Neural crest cell (in vitro differentiated cells): ENCODE measurements around the gene CENPM. TPM values are rescaled to one million over a fixed set of nuclear protein-coding genes. Genes with fewer than 3 reads are reported as not detected.

Experiments
- DNase-seq: peaks from one replicate; pipeline ENCODE4 v3.0.0; 2021; ENCODE audit warnings: low read depth, mixed read lengths, low spot score
- H3K27ac Mint-ChIP-seq: one replicate; pipeline ENCODE4 v1.8.0; 2021; ENCODE audit warnings: mild to moderate bottlenecking, mixed read lengths; ENCODE audit not compliant: unreplicated experiment
- H3K27me3 Mint-ChIP-seq: 2 replicates; pipeline ENCODE4 v1.8.0; 2021; ENCODE audit warnings: low read depth, mild to moderate bottlenecking, mixed read lengths
- H3K36me3 Mint-ChIP-seq: 2 replicates; pipeline ENCODE4 v1.8.0; 2021; ENCODE audit warnings: low read depth, mild to moderate bottlenecking, mixed read lengths
- H3K4me1 Mint-ChIP-seq: 2 replicates; pipeline ENCODE4 v1.8.0; 2021; ENCODE audit warnings: mixed read lengths
- H3K4me3 Mint-ChIP-seq: one replicate; pipeline ENCODE4 v1.8.0; 2021; ENCODE audit warnings: mild to moderate bottlenecking, mixed read lengths
- H3K9me3 Mint-ChIP-seq: 2 replicates; pipeline ENCODE4 v1.8.0; 2021; ENCODE audit warnings: mixed read lengths
- total RNA-seq: library from RNA; stranded (reverse); gene quantifications from 2 replicates; pipeline ENCODE4 v1.2.1, GENCODE V29; 2021
- TF ChIP-seq, protein P1 (sequence below): fragments of 200-600 bp; sonication (generic); conservative IDR thresholded peaks from 2 replicates; pipeline ENCODE4 v1.5.0; 2021; ENCODE audit warnings: antibody characterized with exemption, mild to moderate bottlenecking

The CENPM gene
- total RNA-seq, 1 donor from 2014 or later = 48.9 TPM

DNA sequence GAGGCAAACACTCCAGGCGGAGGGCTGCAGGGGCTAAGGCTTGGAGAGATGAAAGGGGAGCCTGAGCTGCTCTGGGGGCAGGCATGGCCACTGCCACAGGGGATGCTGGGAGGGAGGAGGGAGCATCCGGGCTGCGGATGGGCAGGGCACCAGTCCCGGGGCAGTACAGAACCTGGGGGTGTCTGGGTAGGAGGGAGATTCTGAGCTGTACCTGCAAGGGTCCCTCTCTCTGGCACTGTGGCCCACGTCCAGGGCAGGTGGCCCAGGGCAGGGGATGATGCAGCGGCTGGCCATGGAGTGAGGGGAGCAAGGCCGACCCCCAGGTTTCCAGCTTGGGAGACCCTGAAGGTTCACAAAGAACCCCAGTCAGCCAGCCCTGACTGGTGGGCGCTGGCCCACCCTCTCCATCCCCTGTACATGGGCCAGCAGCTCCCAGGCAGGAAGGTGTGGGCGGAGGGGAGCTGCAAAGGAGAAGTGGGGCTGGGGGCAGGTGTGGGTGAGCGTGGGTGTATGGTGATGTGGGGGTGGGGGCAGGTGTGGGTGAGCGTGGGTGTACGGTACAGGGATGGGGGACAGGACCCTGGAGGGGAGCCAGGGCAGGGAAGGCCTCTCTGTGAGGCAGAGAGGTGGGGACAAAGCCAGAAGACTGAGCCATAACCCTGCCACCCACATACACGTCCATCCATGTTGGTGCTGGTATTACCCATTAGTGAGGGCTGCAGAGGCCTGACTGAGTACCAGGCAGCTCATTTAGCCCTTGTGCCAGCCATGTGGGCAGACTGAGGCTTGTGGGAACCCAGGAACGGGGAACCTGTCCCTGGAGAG, 18.1 kb downstream of the CENPM start:
- no peaks in the 10 kb centered on the region for H3K36me3 Mint-ChIP-seq
- no peak overlapping the region for H3K27ac Mint-ChIP-seq
- peaks cover 20% of the 10 kb centered on the region for H3K4me1 Mint-ChIP-seq
- TF ChIP-seq, protein P1, sequence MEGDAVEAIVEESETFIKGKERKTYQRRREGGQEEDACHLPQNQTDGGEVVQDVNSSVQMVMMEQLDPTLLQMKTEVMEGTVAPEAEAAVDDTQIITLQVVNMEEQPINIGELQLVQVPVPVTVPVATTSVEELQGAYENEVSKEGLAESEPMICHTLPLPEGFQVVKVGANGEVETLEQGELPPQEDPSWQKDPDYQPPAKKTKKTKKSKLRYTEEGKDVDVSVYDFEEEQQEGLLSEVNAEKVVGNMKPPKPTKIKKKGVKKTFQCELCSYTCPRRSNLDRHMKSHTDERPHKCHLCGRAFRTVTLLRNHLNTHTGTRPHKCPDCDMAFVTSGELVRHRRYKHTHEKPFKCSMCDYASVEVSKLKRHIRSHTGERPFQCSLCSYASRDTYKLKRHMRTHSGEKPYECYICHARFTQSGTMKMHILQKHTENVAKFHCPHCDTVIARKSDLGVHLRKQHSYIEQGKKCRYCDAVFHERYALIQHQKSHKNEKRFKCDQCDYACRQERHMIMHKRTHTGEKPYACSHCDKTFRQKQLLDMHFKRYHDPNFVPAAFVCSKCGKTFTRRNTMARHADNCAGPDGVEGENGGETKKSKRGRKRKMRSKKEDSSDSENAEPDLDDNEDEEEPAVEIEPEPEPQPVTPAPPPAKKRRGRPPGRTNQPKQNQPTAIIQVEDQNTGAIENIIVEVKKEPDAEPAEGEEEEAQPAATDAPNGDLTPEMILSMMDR = no peak
- peaks cover 45% of the 10 kb centered on the region for H3K27me3 Mint-ChIP-seq
- no peaks in the 10 kb centered on the region for H3K9me3 Mint-ChIP-seq
- no peak for DNase-seq
- peak overlapping the region; percentile 83 for H3K4me3 Mint-ChIP-seq

DNA sequence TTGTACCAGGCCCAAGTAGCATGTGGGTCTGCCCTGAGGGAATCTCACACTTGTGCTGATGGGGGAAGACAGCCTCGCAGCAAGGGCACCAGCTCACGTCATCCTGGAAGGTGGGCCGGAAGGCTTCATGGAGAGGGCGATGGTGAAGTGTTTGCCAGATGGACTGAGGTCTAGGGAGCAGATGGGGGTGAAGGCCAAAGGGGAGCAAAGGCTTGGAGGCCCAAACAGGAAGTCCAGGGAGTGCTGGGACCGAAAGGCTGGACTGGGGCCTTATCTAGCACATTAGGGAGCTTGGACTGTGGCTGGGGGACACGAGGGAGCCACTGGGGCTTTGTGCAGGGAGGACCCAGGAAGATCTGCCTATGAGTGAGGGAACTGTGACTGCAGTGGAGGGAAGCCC, 19.1 kb downstream of the CENPM start:
- peak overlapping the region; percentile 83 for H3K4me3 Mint-ChIP-seq
- TF ChIP-seq, protein P1 = no peak
- no peaks in the 10 kb centered on the region for H3K9me3 Mint-ChIP-seq
- peaks cover 54% of the 10 kb centered on the region for H3K27me3 Mint-ChIP-seq
- H3K4me1 Mint-ChIP-seq = peaks cover 20% of the 10 kb centered on the region
- peak overlapping the region; percentile 78 for H3K27ac Mint-ChIP-seq
- H3K36me3 Mint-ChIP-seq = no peaks in the 10 kb centered on the region
- DNase-seq = no peak

DNA sequence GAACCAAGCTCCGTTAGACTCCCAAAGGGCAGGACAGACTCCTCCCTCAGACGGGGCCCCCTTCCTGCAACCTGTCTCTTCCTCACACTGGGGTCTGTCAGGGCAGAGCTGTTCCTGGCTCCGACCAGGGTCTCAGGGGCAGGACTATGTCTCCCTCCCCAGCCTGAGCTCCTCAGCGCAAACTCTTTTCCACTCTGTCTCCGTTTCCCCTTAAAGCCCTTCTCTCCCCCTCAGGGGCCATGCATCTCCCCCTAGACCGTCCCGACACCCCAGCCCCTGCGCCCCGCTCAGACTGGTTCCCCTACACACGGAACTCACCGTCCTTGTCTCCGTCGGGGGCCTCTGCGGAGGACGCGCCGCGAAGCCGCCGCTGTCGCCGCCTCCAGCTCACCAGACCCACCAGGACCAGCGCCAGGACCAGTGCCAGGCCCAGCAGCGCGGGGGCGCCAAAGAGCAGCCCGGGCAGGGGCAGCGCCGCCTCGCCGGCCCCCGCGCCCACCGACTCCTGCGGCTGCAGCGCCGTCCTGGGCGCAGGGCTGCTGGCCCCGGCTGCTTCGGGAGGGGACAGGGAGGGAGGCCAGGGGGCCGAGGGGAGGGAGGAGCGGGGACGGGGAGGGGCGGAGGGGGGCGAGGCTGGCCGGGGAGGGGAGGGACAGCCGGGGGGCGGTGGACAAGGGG, 21.0 kb downstream of the CENPM start:
- no peak overlapping the region for H3K27ac Mint-ChIP-seq
- H3K27me3 Mint-ChIP-seq = peaks cover 67% of the 10 kb centered on the region
- peak overlapping the region; percentile 65 for H3K4me3 Mint-ChIP-seq
- DNase-seq = peak; percentile 61
- H3K4me1 Mint-ChIP-seq = peaks cover 20% of the 10 kb centered on the region
- TF ChIP-seq, protein P1 = peak; percentile 73
- no peaks in the 10 kb centered on the region for H3K9me3 Mint-ChIP-seq
- no peaks in the 10 kb centered on the region for H3K36me3 Mint-ChIP-seq

DNA sequence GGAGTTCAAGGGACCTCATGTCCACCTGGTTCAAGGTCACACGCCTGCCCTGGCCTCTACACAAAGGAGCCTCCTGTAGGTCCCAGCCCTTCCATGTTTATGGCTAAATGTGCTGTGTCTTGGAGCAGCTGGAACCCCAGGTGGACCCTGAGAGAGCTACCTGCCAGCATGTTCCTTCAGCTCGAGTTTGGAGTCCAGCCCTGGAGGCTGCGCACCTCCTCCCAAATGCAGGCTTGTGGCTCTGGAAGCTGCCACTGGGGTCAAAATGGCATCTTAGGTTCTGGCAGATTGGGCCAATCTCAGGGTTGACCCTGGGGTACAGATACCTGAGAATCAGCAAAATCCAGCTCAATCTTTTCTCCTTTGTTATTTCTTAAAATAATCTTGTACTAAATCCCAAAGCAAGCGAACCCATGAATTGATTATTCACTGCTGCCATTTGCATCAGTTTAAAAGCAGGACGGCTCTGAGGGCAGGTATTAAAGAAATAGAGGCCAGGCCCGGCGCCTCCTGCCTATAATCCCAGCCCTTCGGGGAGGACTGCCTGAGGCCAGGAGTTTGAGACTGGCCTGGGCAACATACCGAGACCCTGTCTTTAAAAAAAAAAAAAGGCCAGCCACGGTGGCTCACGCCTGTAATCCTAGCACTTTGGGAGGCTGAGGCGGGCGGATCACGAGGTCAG, 23.2 kb downstream of the CENPM start:
- Mint-ChIP-seq H3K36me3 (no peaks in the 10 kb centered on the region), H3K9me3 (no peaks in the 10 kb centered on the region), H3K27ac (no peak overlapping the region), H3K4me1 (peaks cover 14% of the 10 kb centered on the region), H3K4me3 (peak overlapping the region; percentile 59), H3K27me3 (peaks cover 74% of the 10 kb centered on the region)
- DNase-seq = no peak
- TF ChIP-seq, protein P1 = no peak

DNA sequence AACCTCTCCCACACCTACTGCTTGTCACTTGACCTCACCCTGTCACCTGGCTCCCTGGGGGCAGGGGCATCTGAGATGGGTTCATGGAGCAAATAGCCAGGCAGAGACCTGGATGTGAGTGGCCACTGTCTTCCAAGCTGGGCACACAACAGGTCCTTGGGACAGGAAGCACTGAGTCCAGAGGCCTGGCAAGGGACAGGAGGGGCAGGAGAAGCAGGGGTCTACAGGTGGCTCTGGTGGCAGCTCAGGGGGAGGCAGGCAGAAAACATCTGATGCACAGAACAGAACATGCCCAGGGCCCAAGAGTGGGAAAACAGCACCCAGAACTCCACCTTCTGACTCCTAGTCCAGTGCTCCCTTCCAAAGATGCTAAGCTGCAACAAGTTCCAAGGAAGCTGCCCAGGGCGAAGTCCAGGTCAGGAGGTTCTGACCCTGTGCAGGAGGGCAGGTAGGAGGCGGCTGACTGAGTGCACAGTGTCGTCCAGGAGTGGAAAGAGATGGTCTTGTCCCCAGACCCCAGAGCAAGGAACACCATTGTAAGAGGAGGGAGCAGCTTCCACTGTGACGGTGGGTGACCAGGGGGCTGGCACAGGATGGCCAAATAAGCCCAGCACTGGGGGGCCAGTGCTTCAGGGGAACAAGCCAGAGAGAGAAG, 23.9 kb downstream of the CENPM start:
- Mint-ChIP-seq H3K27ac (no peak overlapping the region), H3K27me3 (peaks cover 77% of the 10 kb centered on the region), H3K9me3 (no peaks in the 10 kb centered on the region), H3K4me3 (no peak overlapping the region), H3K36me3 (no peaks in the 10 kb centered on the region), H3K4me1 (peaks cover 13% of the 10 kb centered on the region)
- no peak for DNase-seq
- TF ChIP-seq, protein P1 = no peak
